ENCODE measurements around the gene GRAMD1A.
"Not testable (repeated sequence)": the region's sequence is repeated elsewhere in the genome, so short reads cannot be mapped to it uniquely, and the experiment has no call there.

GRAMD1A gene

DNA sequence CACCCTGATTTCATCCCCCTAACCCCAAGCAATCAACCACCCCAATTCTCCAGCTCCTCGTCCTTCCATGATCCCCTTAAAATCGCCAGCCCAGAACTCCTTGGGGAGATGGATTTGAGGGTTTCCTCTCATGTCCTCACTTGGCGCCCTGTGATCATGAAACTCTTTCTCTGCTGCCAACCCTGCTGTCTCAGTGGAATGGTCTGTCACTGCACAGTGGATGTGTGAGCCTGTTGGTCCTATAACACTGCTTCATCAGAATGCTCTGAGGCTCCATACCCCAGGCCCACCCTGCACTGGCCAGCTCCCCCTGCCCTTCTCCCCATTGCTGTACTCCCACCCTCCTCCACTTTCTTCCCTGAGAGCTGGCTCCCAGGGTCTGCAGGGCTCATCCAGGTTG is 23.5 kb upstream of the GRAMD1A start:
- DNase-seq (ENCODE audit: low read depth in 2 of 2), result no peak

DNA sequence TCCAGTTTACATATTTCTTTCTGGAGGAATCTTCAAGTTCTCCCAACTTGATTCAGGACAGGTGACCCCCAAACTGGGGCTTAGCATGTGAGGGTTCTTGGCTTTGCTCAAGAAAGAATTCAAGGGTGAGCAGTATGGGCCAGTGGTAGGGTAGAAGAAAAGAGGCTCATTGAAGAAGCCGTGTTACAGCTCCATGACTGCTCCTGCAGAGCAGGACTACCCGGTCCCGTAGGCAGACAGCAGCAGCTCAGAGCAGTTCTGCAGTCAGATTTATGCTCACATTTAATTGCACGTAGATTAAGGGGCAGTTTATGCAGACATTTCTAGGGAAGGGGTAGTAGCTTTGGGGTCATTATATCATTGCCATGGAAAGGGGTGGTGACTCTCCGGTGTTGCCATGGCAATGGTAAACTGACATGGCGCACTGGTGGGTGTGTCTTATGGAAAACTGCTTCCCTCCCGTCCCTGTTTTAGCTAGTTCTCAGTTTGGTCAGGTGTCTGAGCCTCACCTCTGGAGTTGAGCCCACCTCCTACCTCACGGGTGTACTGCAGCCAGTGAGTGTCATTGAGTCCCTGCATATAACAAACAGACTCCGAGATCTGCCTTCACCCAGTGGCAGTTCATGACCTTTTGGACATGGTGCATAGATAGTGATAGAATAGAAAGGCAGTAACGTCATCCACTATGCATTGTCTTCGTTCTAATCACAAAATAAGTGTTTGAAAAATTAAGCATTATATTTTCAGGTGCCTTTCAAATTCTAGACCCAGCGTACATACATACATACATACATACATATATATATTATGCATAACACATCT is 20.1 kb upstream of the GRAMD1A start:
- no peak for DNase-seq (ENCODE audit: low read depth in 2 of 2)

DNA sequence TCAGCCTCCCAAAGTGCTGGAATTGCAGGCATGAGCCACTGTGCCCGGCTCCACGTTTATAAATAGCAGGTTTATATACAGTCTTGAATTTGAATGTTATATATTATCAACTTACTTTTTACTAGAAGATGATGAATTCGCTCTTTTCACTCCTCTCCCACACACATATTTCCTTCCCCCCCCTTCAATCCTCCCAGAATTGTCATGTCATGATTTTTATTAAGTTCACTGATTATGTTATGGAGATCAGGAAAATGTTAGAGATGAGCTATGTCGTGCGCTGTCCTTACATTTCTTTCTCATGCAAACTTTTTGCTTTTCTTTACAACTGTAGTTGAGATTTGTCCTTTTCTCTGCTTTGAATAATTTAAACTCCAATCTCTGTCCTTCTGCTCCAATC is 17.8 kb upstream of the GRAMD1A start:
- DNase-seq (ENCODE audit: low read depth in 2 of 2), result no peak

DNA sequence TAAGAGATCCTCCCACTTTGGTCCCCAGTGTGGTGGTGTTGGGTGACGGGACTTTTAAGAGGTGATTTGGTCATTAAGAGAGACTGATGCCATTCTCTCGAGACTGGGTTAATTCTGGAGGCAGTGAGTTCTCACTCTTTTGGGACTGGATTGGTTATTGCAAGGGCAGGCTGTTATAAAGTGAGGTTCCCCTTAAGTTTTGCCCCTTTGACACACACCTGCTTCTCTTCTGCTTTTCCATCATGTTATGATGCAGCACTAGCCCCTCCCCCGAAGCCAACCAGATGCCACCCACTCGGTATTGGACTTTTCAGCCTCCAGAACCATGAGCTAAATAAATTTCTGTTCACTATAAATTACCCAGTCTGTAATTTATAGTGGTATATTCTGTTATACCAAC is 16.3 kb upstream of the GRAMD1A start:
- DNase-seq (ENCODE audit: low read depth in 2 of 2), result no peak

DNA sequence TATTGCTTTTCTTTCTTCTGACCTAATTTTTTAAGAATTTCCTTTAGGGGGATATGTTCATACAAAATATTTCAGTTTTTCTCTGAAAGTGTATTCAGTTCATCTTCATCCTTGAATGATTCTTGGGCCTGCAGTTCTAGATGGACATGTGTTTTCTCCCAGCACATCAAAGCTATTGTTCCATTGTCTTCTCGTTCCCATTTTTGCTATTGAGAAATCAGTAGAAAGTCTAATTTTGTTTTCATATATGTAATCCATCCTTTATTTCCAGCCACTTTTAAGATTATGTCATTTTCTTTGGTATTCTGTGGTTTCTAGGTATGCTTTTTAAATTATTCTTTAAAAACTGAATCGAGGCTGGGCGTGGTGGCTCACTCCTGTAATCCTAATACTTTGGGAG is 15.8 kb upstream of the GRAMD1A start:
- DNase-seq (ENCODE audit: low read depth in 2 of 2), result no peak

DNA sequence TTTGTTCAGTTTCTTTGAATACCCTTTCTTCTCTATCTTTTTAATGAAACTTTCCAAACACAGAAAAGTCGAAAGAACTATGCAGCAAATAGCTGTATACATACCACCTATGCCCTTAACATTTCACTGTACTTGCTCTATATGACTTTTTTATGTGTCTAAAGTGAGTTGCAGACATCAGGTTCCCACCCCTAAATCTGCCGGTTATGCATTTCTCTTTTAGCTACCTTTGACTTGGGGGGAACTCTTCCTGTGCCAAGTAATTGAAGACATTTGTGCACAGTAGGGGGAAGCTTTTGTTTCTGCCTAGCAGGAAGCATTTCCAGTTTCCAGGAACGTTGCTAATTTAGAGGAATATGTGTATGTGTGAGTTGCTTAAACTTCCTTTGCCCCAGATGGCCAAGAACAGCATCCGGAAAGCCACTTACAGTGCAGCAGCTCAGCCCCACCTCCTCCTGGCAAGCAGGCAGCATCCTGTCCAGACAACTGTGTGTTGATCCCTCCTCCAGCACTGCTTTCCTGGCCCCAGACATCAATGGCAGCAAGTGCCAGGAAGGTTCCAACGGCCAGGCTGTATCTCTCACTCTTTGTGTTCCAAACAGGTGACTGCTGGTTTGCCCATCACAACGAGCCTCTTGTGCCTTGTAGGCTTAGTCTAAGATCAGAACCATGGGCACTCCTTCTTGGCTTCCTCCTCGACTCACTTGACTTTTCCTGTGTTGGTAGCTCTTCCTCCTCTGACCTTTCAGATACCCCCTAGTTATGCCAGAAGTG is 14.7 kb upstream of the GRAMD1A start:
- no peak for DNase-seq (ENCODE audit: low read depth in 2 of 2)

DNA sequence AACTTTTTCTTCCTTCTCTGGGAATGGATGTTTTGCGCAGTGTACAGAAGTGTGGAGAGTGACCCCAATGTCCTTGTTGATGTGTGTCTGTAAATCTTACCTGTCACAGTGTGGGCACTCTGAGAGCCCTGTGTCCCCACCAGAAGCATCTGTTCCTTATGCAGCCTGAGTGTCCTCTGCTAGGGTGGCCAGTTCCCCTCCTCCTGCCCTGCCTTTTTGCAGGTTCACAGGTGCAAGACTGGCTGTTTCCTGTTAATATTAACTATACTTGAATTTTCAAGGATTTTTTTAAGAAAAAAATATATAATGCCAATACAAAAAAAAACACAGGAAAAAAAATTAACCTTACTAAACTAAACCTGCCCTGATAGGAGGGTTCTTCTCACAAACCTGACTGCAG is 12.0 kb upstream of the GRAMD1A start:
- no peak for DNase-seq (ENCODE audit: low read depth in 2 of 2)

DNA sequence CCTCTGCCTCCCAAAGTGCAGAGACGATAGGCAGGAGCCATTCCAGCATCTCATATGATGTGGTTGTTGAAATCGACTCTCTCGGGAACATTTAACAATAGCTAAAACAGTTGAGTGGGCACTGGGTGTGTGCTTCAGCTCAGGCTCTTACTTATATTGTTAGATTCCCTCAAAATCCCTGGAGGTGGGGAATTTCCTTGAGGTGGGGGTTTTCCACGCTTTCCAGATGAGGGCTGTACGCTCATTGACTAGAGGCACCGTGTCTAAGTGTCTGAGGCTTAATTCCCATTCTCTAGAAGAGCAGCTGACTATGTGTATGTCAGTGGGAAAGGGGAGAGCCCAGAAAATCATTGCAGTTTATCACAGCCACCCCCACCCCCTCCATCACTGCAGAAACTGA is 10.8 kb upstream of the GRAMD1A start:
- DNase-seq (ENCODE audit: low read depth in 2 of 2), result no peak

DNA sequence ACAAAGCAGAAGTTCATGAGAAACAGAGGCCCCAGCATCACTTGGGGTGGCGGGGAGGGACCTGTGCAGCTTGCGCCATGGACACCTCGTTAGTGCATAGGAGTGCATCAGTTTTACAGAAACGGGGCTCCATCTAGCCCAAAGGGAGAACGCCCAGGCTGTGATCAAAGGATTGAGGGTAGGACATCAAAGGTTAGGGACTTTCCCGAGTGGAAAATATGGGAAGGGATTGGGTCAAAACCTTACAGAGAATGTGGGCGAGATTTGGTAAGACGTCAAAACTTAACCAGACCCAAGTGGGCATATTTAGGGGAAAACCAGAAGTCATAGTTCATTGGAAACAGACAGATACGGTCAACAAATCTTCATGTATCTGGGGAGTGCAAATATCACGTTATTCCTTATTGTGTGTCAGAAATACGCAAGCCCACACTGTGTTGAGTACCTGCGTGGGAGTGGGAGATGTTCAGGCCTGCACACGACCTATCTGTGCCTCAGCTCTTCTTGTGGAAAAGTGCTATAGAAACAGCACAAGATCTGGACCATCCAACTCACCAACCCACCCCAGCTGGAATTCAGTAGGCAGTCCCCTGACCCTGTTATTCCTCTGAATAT is 9.4 kb upstream of the GRAMD1A start:
- DNase-seq (ENCODE audit: low read depth in 2 of 2), result no peak

DNA sequence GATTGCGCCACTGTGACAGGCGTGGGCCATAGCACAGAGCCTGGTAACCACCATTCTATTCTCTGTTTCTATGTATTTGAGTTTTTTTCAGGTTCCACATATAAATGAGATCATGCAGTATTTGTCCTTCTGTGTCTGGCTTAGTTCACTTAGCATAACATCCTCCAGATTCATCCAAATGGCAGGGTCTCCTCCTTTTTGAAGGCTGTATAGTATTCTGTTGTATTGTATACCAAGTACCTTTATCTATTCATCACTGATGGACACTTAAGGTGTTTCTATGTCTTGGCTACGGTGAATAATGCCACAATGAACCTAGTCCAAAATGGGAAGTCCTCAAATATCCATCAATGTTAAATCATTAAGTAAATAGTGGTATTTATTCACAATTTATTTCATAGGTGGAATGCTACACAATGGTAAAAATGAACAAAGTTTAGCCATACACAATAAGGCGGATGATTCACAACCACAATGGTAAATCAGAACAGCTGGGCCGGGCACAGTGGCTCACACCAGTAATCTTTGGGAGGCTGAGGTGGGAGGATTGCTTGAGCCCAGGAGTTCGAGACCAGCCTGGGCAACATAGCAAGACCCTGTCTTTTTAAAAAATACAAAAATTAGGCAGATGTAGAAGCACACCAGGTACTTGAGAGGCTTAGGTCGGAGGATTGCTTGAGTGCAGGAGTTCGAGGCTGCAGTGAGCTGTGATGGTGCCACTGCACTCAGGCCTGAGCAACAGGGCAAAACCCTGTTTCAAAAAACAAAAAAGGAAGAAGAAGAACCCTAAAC is 8.4 kb upstream of the GRAMD1A start:
- DNase-seq (ENCODE audit: low read depth in 2 of 2), result no peak

DNA sequence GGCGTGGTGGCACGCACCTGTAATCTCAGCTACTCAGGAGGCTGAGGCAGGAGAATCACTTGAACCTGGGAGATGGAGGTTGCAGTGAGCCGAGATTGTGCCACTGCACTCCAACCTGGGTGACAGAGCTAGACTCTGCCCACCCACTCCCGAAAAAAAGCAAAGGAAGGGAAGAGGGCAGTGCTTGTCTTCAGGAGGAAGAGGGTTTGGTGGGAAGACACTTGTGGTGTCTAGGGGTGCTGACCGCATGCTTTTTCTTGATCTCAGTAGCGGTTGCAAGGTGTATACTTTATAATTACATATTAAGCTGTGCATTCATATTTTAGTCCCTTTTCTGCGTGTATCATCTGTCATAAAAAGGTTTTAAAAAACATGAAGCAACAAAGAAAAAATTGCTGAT is 7.5 kb upstream of the GRAMD1A start:
- not testable (repeated sequence) for DNase-seq (ENCODE audit: low read depth in 2 of 2)

DNA sequence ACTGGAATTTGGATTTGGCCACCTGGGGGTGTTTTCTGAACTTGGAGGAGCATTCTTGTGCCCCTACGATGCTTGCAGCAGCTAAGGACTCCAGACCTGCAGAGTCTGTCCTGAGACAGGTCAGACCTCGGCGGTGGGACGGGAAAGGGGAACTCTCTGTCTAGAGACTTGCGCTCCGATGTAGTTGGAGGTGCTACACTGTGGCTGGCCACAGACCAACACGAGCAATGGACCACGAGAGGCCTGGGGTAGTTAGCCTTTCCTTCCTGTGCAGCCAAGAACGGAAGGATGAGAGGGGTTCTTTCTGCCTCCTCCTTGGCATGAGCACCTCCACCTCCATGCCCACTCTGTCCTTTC is 5.9 kb upstream of the GRAMD1A start:
- DNase-seq (ENCODE audit: low read depth in 2 of 2), result no peak

DNA sequence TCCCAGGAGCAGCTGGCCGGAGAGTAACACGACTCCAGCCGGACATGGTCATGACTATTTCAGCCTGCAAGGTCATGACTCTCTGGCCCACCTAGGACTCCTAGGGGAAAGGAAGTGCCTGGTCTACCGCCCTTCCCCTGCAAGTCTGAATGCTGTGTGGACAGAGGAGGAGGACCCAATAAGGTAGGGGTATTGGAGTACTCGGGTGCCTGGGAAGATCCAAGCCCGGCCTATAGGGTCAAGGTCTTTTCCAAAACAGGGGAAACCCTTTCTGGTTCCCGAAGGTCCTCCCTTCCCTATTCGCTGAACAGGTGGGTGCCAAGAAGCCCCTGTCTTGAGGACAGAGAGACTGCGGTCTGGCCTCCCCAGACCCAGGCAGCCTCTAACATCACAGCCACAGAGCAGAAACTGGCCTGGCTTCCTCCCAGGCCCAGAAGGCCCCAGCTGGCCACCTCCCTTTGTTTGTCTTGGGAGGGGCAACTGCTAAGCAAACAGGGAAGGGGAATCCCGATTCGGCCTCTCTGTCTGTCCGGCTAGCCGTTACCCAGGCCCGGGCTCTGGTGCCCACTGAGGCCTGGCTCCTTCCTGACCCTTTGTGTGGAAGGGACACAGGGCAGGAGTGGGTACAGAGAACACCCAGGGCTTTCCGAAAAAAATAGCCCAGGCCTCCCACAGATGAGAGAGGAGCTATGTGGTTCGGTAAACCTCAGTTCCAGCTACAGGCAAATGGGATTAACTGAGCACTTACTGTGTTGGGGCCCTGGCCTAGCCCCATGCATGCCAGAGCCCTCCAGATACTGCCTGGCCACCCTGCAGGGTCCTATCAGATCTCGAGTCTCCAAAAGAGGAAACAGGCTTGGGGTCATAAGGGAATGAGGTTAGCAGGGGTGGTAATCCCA is 5.2 kb upstream of the GRAMD1A start:
- no peak for DNase-seq (ENCODE audit: low read depth in 2 of 2)

DNA sequence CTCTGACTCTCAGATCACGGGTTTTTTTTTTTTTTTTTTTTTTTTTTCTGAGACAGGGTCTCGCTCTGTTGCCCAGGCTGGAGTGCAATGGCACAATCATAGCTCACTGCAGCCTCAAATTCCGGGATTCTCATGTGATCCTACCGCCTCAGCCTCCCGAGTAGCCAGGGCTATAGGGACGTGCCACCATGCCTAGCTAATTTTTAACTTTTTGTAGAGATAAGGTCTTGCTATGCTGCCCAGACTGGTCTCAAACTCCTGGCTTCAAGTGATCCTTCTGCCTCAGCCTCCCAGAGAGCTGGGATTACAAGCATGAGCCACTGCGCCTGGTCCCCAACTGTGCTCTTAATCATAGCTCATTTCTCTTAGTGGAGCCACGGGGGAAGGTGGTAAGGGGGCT is 4.6 kb upstream of the GRAMD1A start:
- DNase-seq (ENCODE audit: low read depth in 2 of 2), result no peak

DNA sequence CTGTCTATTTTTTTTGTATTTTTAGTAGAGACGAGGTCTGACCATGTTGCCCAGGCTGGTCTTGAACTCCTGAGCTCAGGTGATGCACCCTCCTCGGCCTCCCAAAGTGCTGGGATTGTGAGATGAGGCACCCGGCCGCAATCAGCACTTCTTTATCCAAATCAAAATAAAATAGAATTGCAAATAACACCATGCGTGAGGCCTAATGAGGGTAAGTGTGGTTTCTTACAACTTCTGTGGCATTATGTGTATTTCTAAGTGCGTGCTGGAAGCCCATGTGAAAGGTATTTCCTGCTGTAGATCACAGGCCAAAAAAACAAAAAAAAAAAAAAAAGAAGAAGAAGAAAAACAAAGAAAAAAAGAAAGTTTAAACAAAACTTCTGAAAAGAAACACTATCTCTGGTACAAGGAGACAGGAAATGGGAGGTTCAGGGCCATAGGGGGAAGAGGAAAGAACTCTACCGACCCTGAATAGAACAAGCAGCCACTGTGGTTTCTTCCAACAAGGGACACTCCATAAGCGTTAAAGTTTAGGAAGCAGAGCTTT is 3.0 kb upstream of the GRAMD1A start:
- no peak for DNase-seq (ENCODE audit: low read depth in 2 of 2)

DNA sequence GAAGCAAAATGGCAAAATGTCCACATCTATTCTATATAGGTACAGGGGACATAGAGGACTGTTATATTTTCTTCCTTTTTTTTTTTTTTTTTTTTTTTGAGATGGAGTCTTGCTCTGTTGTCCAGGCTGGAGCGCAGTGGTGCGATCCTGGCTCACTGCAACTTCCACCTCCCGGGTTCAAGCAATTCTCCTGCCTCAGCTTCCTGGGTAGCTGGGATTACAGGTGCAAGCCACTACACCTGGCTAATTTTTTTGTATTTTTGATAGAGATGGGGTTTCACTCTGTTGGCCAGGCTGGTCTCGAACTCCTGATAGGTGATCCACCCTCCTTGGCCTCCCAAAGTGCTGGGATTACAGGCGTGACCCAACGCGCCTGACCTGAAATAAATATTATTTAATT is 1.9 kb upstream of the GRAMD1A start:
- DNase-seq (ENCODE audit: low read depth in 2 of 2), result not testable (repeated sequence)

DNA sequence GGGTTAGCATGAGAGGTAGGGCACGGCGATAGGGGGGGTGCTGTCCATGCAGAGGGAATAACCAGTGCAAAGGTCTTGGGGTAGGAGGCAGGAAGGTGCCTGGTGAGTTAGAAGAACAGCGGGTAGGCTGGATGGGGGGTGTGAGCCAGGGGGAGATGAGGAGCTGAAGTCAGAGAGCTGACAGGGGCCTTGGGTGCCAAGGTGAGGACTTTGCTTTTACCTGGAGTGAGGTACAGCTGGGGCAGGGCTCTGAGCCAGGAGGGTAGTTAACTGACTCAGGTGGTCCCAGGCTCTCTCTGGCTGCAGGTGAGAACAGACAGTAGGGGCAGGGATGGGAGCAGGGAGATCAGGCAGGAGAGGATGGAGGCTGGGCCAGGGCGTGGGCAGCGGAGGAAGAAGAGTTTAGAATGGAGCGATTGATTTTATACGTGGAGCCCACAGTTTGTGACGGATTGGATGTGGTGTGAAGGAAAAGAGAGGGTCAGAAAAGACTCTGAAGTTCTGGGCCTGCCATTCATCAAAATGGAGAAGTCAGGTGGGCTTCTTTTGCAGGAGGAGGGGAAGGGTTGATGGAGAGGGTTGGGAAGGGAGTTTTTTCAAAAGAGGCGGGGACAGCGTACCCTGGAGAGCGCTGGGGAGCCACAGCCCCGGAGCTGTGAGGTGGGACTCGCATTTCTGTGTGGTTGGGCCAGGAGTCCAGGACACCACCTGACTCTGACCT is 1.2 kb upstream of the GRAMD1A start:
- no peak for DNase-seq (ENCODE audit: low read depth in 2 of 2)

DNA sequence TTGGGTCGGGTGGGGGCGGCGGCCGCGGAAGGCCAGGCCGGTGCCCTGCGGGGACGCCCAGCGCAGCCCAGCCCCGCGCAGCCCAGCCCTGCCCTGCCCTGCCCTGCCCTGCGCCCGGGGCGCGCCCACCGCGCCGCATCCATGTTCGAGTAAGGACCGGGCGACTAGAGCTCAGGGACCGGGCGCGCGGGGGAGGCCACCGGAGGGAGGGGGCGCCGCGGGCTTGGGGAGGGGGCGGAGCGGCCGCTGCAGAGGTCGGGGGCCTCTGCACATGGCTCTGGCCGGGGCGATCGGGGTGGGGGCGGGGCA is 169 bp downstream of the GRAMD1A start:
- DNase-seq (ENCODE audit: low read depth in 2 of 2), result no peak

DNA sequence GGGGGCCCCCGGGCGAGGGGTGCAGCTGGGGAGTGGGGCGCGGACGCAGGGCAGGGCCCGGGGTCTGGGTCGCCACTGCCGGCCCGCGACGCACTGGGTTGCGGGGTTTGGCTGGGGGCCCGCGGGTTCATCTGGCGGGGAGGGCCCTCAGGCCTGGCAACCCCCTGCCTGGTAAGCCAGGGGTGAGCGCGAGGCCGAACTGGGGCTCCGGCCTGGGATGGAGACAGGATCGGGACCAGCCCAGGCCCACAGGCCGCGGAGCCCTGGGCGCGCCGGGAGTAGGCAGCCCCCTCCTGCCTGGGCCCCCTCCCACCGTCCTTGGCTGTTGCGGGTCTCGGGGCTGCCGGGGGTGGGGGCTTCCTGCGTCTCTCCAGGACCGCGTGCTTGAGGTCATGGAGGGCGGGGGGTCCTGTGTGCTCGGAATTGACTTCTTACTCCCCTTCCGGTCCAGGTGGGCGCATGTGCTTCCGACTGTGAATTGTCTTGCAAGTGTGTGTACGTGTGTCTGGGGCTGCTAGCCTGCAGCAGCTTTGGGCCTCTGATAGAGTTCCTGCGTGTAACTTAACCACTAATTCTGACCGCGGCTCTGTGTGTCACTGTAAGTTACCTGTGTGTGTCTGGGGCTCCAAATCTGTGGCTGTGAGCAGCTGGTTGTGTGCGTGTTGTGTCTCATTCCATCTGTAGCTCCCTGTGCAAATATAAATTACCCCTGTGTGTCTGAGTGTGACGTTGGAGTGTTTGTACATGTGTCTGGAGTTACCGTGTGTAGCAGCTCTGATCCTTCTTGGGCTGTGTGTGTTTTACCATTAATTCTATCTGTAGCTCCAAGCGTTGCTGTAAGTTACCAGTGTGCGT is 751 bp downstream of the GRAMD1A start:
- no peak for DNase-seq (ENCODE audit: low read depth in 2 of 2)

All from stimulated activated CD8-positive, alpha-beta memory T cell treated with anti-CD3 and anti-CD28 coated beads, Interleukin-7, amount 100 ng/mL, for 1 hour (primary cell).